ENCODE measurements around the gene EXTL2. TPM values are rescaled to one million over a fixed set of nuclear protein-coding genes. Genes with fewer than 3 reads are reported as not detected.
"Not testable (repeated sequence)": the region's sequence is repeated elsewhere in the genome, so short reads cannot be mapped to it uniquely, and the experiment has no call there.

Gene EXTL2
- total RNA-seq, 1 donor: 8.1 TPM

GRCh38 chr1:100904528-100904927 is 9.9 kb upstream of the EXTL2 start:
- no peak for DNase-seq (ENCODE audit: low read depth in 2 of 3, low spot score in 2 of 3)

- DNase-seq (ENCODE audit: low read depth in 2 of 3, low spot score in 2 of 3): no peak
These were observed 9.1 kb upstream of the EXTL2 start for GRCh38 chr1:100903777-100904176.

- no peak for DNase-seq (ENCODE audit: low read depth in 2 of 3, low spot score in 2 of 3)
These were observed 7.7 kb upstream of the EXTL2 start for GRCh38 chr1:100902365-100902764.

GRCh38 chr1:100896481-100896982 is 1.9 kb upstream of the EXTL2 start:
- DNase-seq (ENCODE audit: low read depth in 2 of 3, low spot score in 2 of 3): peak; percentile 63 to 73 (median 63)

GRCh38 chr1:100895540-100896480 is 1.2 kb upstream of the EXTL2 start, which contains the start of gene SLC30A7:
SLC30A7 (plus strand) TSS chr1:100896090; CDS start chr1:100896263, 173 bp downstream.
- DNase-seq (ENCODE audit: low read depth in 2 of 3, low spot score in 2 of 3): peak; percentile 86 to 92 (median 89)

- DNase-seq (ENCODE audit: low read depth in 2 of 3, low spot score in 2 of 3): no peak
These were observed 924 bp downstream of the EXTL2 start for GRCh38 chr1:100893718-100894117.

- no peak for DNase-seq (ENCODE audit: low read depth in 2 of 3, low spot score in 2 of 3)
These were observed 2.1 kb downstream of the EXTL2 start for GRCh38 chr1:100892554-100892953.

- DNase-seq (ENCODE audit: low read depth in 2 of 3, low spot score in 2 of 3): no peak
These were observed 3.3 kb downstream of the EXTL2 start for GRCh38 chr1:100891380-100891779.

- not testable (repeated sequence) for DNase-seq (ENCODE audit: low read depth in 2 of 3, low spot score in 2 of 3)
These were observed 4.7 kb downstream of the EXTL2 start for GRCh38 chr1:100889869-100890482.

GRCh38 chr1:100889007-100889406 is 5.6 kb downstream of the EXTL2 start:
- DNase-seq (ENCODE audit: low read depth in 2 of 3, low spot score in 2 of 3): not testable (repeated sequence)

GRCh38 chr1:100883963-100884362 is 10.7 kb downstream of the EXTL2 start:
- no peak for DNase-seq (ENCODE audit: low read depth in 2 of 3, low spot score in 2 of 3)

GRCh38 chr1:100882698-100883097 is 11.9 kb downstream of the EXTL2 start:
- DNase-seq (ENCODE audit: low read depth in 2 of 3, low spot score in 2 of 3): no peak

- DNase-seq (ENCODE audit: low read depth in 2 of 3, low spot score in 2 of 3): no peak
These were observed 13.0 kb downstream of the EXTL2 start for GRCh38 chr1:100881687-100882086.

- DNase-seq (ENCODE audit: low read depth in 2 of 3, low spot score in 2 of 3): no peak
These were observed 15.2 kb downstream of the EXTL2 start for GRCh38 chr1:100879422-100879821.

- peak in 1 of 3 donors; percentile 32 for DNase-seq (ENCODE audit: low read depth in 2 of 3, low spot score in 2 of 3)
These were observed 18.4 kb downstream of the EXTL2 start for GRCh38 chr1:100876291-100876690.

GRCh38 chr1:100875228-100875627 is 19.4 kb downstream of the EXTL2 start:
- no peak for DNase-seq (ENCODE audit: low read depth in 2 of 3, low spot score in 2 of 3)

GRCh38 chr1:100874433-100874832 is 20.2 kb downstream of the EXTL2 start:
- no peak for DNase-seq (ENCODE audit: low read depth in 2 of 3, low spot score in 2 of 3)

- DNase-seq (ENCODE audit: low read depth in 2 of 3, low spot score in 2 of 3): no peak
These were observed 24.6 kb downstream of the EXTL2 start for GRCh38 chr1:100869996-100870395.

- DNase-seq (ENCODE audit: low read depth in 2 of 3, low spot score in 2 of 3): peak; percentile 7 to 74 (median 39)
These were observed 26.2 kb downstream of the EXTL2 start for GRCh38 chr1:100868364-100868995.

GRCh38 chr1:100866901-100867206 is 27.8 kb downstream of the EXTL2 start:
- no peak for DNase-seq (ENCODE audit: low read depth in 2 of 3, low spot score in 2 of 3)
